ENCODE data around the gene LCE6A. TPM values are rescaled to one million over a fixed set of nuclear protein-coding genes. Genes with fewer than 3 reads are reported as not detected.

Gene LCE6A
- total and polyA plus RNA-seq, 4 donors, result not detected

DNA sequence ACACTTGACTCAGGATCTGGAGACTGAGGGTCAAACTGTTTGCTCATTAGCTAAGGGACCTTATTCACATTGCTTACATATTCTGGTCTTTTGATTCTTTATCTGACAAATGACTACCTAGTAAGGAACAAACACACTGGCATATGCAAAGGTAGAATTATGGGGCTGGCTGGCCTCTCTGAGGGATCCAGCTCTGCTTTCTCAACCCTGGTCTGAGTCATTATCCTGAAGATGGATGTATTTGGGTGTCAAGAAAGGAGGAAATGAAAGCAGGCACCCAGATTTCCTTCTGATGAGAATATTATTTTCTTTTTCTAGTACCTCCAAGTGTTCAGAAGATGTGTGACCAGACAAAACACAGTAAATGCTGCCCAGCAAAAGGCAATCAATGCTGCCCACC, 41.4 kb downstream of the LCE6A start:
- TF ChIP-seq GABPA (IDR thresholded peaks at IDR 0.05 in 1 of 2, conservative IDR thresholded peaks at IDR 0.05 in 1 of 2), result no peak
- no peak for TF ChIP-seq YY1 (IDR thresholded peaks at IDR 0.05)
- TF ChIP-seq TAF1 (conservative IDR thresholded peaks at IDR 0.05), result no peak
- TF ChIP-seq RXRA (IDR thresholded peaks at IDR 0.05), result no peak
- TF ChIP-seq, protein P1, sequence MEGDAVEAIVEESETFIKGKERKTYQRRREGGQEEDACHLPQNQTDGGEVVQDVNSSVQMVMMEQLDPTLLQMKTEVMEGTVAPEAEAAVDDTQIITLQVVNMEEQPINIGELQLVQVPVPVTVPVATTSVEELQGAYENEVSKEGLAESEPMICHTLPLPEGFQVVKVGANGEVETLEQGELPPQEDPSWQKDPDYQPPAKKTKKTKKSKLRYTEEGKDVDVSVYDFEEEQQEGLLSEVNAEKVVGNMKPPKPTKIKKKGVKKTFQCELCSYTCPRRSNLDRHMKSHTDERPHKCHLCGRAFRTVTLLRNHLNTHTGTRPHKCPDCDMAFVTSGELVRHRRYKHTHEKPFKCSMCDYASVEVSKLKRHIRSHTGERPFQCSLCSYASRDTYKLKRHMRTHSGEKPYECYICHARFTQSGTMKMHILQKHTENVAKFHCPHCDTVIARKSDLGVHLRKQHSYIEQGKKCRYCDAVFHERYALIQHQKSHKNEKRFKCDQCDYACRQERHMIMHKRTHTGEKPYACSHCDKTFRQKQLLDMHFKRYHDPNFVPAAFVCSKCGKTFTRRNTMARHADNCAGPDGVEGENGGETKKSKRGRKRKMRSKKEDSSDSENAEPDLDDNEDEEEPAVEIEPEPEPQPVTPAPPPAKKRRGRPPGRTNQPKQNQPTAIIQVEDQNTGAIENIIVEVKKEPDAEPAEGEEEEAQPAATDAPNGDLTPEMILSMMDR (IDR thresholded peaks at IDR 0.05; ENCODE audit: low read depth, low read length, missing input control), result no peak
- TF ChIP-seq, protein P2, sequence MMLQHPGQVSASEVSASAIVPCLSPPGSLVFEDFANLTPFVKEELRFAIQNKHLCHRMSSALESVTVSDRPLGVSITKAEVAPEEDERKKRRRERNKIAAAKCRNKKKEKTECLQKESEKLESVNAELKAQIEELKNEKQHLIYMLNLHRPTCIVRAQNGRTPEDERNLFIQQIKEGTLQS (IDR thresholded peaks at IDR 0.05), result no peak
- no peak for TF ChIP-seq JUND (IDR thresholded peaks at IDR 0.05)
- TF ChIP-seq SP1 (IDR thresholded peaks at IDR 0.05), result no peak
- no peak for TF ChIP-seq HNF4G (IDR thresholded peaks at IDR 0.05)
- TF ChIP-seq FOXA2 (IDR thresholded peaks at IDR 0.05), result no peak
- no peak for TF ChIP-seq FOXA1 (IDR thresholded peaks at IDR 0.05)
- TF ChIP-seq NR2F2 (IDR thresholded peaks at IDR 0.05), result no peak
- Histone ChIP-seq H3K36me3 (ENCODE audit: control insufficient read depth in 4 of 4, insufficient read depth in 3 of 4, low read depth in 1 of 4, low read length in 3 of 4) (no peaks in the 10 kb centered on the region), H3K9ac (ENCODE audit: low read depth in 1 of 2, low read length in 2 of 2) (no peak overlapping the region), H3K4me1 (ENCODE audit: control insufficient read depth in 4 of 4, insufficient read depth in 4 of 4, low read length in 3 of 4) (peaks cover 9 to 38% (median 27%) of the 10 kb centered on the region in 4 donors), H3K27ac (ENCODE audit: low read depth in 1 of 2, low read length in 2 of 2) (no peak overlapping the region), H3K9me3 (ENCODE audit: control insufficient read depth in 4 of 4, low read length in 3 of 4) (no peaks in the 10 kb centered on the region), H3K4me3 (ENCODE audit: low read depth in 1 of 3, low read length in 3 of 3) (no peak overlapping the region), H3K27me3 (ENCODE audit: control insufficient read depth in 4 of 4, insufficient read depth in 4 of 4, low read length in 3 of 4) (no peaks in the 10 kb centered on the region)
- DNase-seq (ENCODE audit: low spot score), result no peak

DNA sequence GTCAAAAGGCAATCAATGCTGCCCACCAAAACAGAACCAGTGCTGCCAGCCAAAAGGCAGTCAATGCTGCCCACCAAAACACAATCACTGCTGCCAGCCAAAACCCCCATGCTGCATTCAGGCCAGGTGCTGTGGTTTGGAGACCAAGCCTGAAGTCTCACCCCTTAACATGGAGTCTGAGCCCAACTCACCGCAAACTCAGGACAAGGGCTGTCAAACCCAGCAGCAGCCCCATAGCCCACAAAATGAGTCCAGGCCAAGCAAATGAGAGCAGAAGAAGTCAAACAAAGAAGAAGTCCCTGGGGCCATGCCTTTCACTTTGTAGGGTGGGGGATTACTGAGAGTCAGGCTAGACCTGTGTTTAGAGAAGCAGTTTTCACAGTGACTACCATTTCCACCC, 41.9 kb downstream of the LCE6A start:
- H3K36me3 ChIP-seq (ENCODE audit: control insufficient read depth in 4 of 4, insufficient read depth in 3 of 4, low read depth in 1 of 4, low read length in 3 of 4), result no peaks in the 10 kb centered on the region
- H3K27me3 ChIP-seq (ENCODE audit: control insufficient read depth in 4 of 4, insufficient read depth in 4 of 4, low read length in 3 of 4), result no peaks in the 10 kb centered on the region
- no peak overlapping the region for H3K27ac ChIP-seq (ENCODE audit: low read depth in 1 of 2, low read length in 2 of 2)
- no peaks in the 10 kb centered on the region for H3K9me3 ChIP-seq (ENCODE audit: control insufficient read depth in 4 of 4, low read length in 3 of 4)
- H3K4me3 ChIP-seq (ENCODE audit: low read depth in 1 of 3, low read length in 3 of 3), result no peak overlapping the region
- TF ChIP-seq FOXA2 (IDR thresholded peaks at IDR 0.05) (no peak), NR2F2 (IDR thresholded peaks at IDR 0.05) (no peak), RAD21 (IDR thresholded peaks at IDR 0.05) (no peak), JUND (IDR thresholded peaks at IDR 0.05) (no peak)
- TF ChIP-seq, protein P3, sequence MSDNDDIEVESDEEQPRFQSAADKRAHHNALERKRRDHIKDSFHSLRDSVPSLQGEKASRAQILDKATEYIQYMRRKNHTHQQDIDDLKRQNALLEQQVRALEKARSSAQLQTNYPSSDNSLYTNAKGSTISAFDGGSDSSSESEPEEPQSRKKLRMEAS (IDR thresholded peaks at IDR 0.05), result no peak
- TF ChIP-seq, protein P4, sequence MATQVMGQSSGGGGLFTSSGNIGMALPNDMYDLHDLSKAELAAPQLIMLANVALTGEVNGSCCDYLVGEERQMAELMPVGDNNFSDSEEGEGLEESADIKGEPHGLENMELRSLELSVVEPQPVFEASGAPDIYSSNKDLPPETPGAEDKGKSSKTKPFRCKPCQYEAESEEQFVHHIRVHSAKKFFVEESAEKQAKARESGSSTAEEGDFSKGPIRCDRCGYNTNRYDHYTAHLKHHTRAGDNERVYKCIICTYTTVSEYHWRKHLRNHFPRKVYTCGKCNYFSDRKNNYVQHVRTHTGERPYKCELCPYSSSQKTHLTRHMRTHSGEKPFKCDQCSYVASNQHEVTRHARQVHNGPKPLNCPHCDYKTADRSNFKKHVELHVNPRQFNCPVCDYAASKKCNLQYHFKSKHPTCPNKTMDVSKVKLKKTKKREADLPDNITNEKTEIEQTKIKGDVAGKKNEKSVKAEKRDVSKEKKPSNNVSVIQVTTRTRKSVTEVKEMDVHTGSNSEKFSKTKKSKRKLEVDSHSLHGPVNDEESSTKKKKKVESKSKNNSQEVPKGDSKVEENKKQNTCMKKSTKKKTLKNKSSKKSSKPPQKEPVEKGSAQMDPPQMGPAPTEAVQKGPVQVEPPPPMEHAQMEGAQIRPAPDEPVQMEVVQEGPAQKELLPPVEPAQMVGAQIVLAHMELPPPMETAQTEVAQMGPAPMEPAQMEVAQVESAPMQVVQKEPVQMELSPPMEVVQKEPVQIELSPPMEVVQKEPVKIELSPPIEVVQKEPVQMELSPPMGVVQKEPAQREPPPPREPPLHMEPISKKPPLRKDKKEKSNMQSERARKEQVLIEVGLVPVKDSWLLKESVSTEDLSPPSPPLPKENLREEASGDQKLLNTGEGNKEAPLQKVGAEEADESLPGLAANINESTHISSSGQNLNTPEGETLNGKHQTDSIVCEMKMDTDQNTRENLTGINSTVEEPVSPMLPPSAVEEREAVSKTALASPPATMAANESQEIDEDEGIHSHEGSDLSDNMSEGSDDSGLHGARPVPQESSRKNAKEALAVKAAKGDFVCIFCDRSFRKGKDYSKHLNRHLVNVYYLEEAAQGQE (IDR thresholded peaks at IDR 0.05), result no peak
- H3K9ac ChIP-seq (ENCODE audit: low read depth in 1 of 2, low read length in 2 of 2), result no peak overlapping the region
- no peak for DNase-seq (ENCODE audit: low spot score)
- peaks cover 9 to 35% (median 26%) of the 10 kb centered on the region in 4 donors for H3K4me1 ChIP-seq (ENCODE audit: control insufficient read depth in 4 of 4, insufficient read depth in 4 of 4, low read length in 3 of 4)
- 98% methylated on average over 1 of the region's 1 CpG for WGBS

All from liver (tissue), 9 donors.